ENCODE measurements around the gene TSPAN18. TPM values are rescaled to one million over a fixed set of nuclear protein-coding genes. Genes with fewer than 3 reads are reported as not detected.

Gene TSPAN18
- total RNA-seq, 1 experiment from 2014 or later, result 18.3 TPM

- intact Hi-C loops (cut with micrococcal nuclease), result no loop called here
- Histone ChIP-seq H3K4me1 (ENCODE audit: control insufficient read depth in 1 of 2, insufficient read depth in 2 of 2, low read length in 2 of 2) (peaks cover 0 to 12% of the 10 kb centered on the region in 2 experiments; a peak in 2 of 4 replicates), H3K9me2 (ENCODE audit: insufficient read depth) (no peaks in the 10 kb centered on the region), H3K27ac (ENCODE audit: low read depth, low read length) (no peak overlapping the region), H4K20me1 (ENCODE audit: insufficient read depth) (no peaks in the 10 kb centered on the region), H3K36me3 (ENCODE audit: control insufficient read depth in 1 of 2, insufficient read depth in 2 of 2, low read length in 2 of 2) (no peaks in the 10 kb centered on the region), H3K4me2 (ENCODE audit: low read length) (no peak overlapping the region), H3K4me3 (replicated peaks in 1 of 2; ENCODE audit: low read depth in 1 of 2, low read length in 2 of 2) (no peak overlapping the region), H3K9me3 (ENCODE audit: control insufficient read depth in 1 of 2, insufficient read depth in 1 of 2, low read depth in 1 of 2, low read length in 2 of 2) (no peaks in the 10 kb centered on the region), H3K27me3 (ENCODE audit: insufficient read depth, low read length) (no peaks in the 10 kb centered on the region), H3K9ac (ENCODE audit: low read length) (no peak overlapping the region), H2AFZ (ENCODE audit: low read depth, low read length, poor library complexity, severe bottlenecking) (no peak overlapping the region), H3K79me2 (ENCODE audit: insufficient read depth, low read length) (no peaks in the 10 kb centered on the region)
- ChIA-PET RAD21 (ENCODE audit: low non-redundant PET in 1 of 2, low total read pairs in 2 of 2, uncharacterized antibody in 2 of 2, unreplicated experiment in 2 of 2) (no interaction called here), POLR2A (no interaction called here), CTCF (no interaction called here)
- BruUV-seq (replicated peaks), result no TSS peak
- no peak for ATAC-seq
- no peak for DNase-seq (ENCODE audit: low read depth, low spot score)
- TF ChIP-seq CEBPB (IDR thresholded peaks at IDR 0.05; ENCODE audit: low read depth) (no peak), FOSL1 (IDR thresholded peaks at IDR 0.05; ENCODE audit: low read depth) (no peak), POLR2A (IDR thresholded peaks at IDR 0.05; ENCODE audit: borderline replicate concordance, extremely low read depth, insufficient read depth, insufficient read length) (no peak), MAX (IDR thresholded peaks at IDR 0.05) (no peak)
These were observed 160.9 kb downstream of the TSPAN18 start for GRCh38 chr11:44887636-44888035.

GRCh38 chr11:44889266-44889665 lies 162.5 kb downstream of the TSPAN18 start:
- no peaks in the 10 kb centered on the region for H3K36me3 ChIP-seq (ENCODE audit: control insufficient read depth in 1 of 2, insufficient read depth in 2 of 2, low read length in 2 of 2)
- no peak overlapping the region for H3K9ac ChIP-seq (ENCODE audit: low read length)
- ChIA-PET CTCF (no interaction called here), POLR2A (no interaction called here), RAD21 (ENCODE audit: low non-redundant PET in 1 of 2, low total read pairs in 2 of 2, uncharacterized antibody in 2 of 2, unreplicated experiment in 2 of 2) (no interaction called here)
- no peaks in the 10 kb centered on the region for H3K9me3 ChIP-seq (ENCODE audit: control insufficient read depth in 1 of 2, insufficient read depth in 1 of 2, low read depth in 1 of 2, low read length in 2 of 2)
- no peaks in the 10 kb centered on the region for H4K20me1 ChIP-seq (ENCODE audit: insufficient read depth)
- no peak overlapping the region for H3K4me3 ChIP-seq (replicated peaks in 1 of 2; ENCODE audit: low read depth in 1 of 2, low read length in 2 of 2)
- H2AFZ ChIP-seq (ENCODE audit: low read depth, low read length, poor library complexity, severe bottlenecking), result no peak overlapping the region
- intact Hi-C loops (cut with micrococcal nuclease), result no loop called here
- H3K79me2 ChIP-seq (ENCODE audit: insufficient read depth, low read length), result no peaks in the 10 kb centered on the region
- no TSS peak for BruUV-seq (replicated peaks)
- H3K27ac ChIP-seq (ENCODE audit: low read depth, low read length), result no peak overlapping the region
- H3K4me1 ChIP-seq (ENCODE audit: control insufficient read depth in 1 of 2, insufficient read depth in 2 of 2, low read length in 2 of 2), result no peaks in the 10 kb centered on the region
- H3K4me2 ChIP-seq (ENCODE audit: low read length), result no peak overlapping the region
- no peak for DNase-seq (ENCODE audit: low read depth, low spot score)
- no peak for ATAC-seq
- no peaks in the 10 kb centered on the region for H3K27me3 ChIP-seq (ENCODE audit: insufficient read depth, low read length)
- no peaks in the 10 kb centered on the region for H3K9me2 ChIP-seq (ENCODE audit: insufficient read depth)
- TF ChIP-seq SP1 (IDR thresholded peaks at IDR 0.05; ENCODE audit: low read depth) (no peak), REST (IDR thresholded peaks at IDR 0.05; ENCODE audit: low read depth) (no peak), POLR2AphosphoS5 (IDR thresholded peaks at IDR 0.05; ENCODE audit: low read depth, low read length) (no peak), ELF1 (IDR thresholded peaks at IDR 0.05; ENCODE audit: borderline replicate concordance, low read depth) (no peak), FOSL1 (IDR thresholded peaks at IDR 0.05; ENCODE audit: low read depth) (no peak), ZNF274 (IDR thresholded peaks at IDR 0.05; ENCODE audit: low read depth, low read length) (no peak), ATF3 (IDR thresholded peaks at IDR 0.05) (no peak), CBX3 (IDR thresholded peaks at IDR 0.05; ENCODE audit: low read depth) (no peak), SIN3A (IDR thresholded peaks at IDR 0.05; ENCODE audit: low read depth) (no peak), CTCF (IDR thresholded peaks at IDR 0.05 in 2 of 3, conservative IDR thresholded peaks at IDR 0.05 in 1 of 3; ENCODE audit: borderline replicate concordance in 1 of 3, insufficient read depth in 1 of 3, low read depth in 2 of 3, low read length in 2 of 3) (no peak), TCF7L2 (IDR thresholded peaks at IDR 0.05; ENCODE audit: borderline replicate concordance, extremely low read depth, insufficient read depth, insufficient read length) (no peak)

Data from HCT116 (cell line).